DMS79 (cell line): ENCODE data around the gene NUP188.
A peak's percentile ranks its signal among the peaks of the same experiment; 100 is the strongest.

Experiments
- DNase-seq: peaks from one replicate; lab custom pipeline; 2025; lab: John Stamatoyannopoulos, UW

The NUP188 gene

DNA sequence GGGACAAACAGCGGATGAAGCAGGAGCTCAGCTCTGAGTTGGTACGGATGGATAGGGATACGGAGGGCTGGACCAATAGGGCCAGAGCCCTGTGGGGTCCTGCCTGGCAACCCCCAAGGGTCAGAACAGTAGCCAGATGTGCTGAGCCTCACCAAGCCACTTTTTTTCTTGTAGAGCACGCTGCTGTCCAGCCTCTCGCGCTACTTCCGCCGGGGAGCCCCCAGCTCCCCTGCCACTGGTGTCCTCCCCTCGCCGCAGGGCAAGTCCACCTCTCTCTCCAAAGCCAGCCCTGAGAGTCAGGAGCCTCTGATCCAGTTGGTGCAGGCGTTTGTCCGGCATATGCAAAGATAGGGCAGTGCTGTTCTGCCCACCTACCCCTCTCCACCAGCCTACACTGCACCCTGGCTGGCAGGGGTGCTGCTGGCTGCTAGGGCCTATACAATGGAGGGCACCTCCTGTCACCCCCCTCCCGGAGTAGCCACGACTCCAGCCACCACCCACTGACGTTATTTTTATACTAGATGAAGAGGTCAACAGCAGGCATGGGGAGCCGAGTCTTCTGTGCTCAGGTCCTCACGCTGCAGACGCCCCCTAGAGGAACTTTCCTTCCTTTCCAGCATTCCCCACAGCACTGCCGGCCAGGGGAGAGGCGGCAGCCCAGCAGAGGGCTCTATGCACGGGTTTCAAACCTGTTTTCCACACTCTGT is 59.0 kb downstream of the NUP188 start:
- DNase-seq = peak; percentile 6

DNA sequence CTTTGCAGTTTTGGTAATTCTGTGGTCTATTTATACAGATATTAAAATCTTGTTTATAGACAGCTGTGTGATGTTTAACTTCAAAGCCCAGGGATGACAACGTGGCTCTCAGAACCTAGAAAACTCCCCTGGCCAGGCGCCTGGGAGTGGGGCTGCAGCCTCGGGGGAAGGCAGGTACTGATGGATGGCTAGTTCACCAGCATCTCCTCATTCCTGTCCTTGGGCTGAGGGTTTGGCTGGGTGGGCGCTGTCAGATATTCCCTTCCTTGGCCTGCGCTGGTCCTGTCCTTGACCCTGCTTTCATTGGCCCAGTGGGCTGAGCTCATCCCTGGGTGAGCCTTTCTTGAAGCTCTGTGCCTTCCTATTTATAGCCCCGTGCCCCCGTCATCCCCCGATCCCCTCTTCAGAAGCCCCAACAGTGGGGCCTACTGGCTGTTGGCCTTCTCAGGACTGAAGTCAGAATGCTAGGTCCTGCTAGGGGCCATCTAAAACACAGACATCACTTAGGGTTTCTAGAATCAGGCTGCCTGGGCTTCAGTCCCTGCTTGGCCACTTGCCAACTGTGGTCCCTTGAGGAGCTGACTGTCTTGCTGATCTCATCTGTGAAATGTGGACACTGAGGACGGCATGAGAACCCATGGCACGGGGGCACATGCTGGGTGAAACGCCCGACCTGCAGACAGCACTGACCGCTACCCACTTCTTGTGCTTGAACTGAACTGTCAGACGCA is 59.7 kb downstream of the NUP188 start:
- DNase-seq = no peak

DNA sequence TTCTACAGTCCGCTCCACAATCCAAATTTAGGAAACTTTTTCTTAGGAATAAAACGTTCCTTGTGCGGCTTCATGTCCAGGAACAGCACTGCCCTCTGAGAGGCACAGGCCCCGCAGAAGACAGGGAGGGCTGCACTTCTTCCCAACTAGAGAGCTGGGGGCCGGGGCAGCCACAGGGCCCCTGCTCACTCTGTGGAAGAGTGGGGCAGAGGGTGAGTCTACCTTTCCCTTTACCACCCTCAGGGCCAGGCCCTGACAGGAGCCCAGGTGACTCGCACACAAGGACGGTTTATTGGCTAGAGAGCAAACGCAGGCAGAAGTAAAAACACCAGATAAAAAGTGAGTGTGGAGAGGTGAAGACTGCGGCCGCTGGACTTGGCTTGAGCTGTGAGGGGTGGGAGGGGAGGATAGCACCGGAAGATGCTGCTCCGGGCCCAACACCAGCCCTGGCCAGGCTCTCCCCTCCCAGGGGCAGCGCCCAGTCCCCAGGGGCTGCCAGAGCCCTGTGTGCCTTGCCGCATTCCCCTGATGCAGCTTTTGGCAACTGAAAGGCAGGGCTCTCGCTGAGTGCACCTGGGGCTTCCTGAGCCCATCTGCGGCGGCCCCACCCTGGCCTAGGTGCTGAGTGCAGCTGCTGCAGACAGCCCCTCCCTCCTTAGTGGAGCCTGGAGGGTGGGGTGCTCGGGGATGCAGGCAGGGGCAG is 60.4 kb downstream of the NUP188 start:
- no peak for DNase-seq

DNA sequence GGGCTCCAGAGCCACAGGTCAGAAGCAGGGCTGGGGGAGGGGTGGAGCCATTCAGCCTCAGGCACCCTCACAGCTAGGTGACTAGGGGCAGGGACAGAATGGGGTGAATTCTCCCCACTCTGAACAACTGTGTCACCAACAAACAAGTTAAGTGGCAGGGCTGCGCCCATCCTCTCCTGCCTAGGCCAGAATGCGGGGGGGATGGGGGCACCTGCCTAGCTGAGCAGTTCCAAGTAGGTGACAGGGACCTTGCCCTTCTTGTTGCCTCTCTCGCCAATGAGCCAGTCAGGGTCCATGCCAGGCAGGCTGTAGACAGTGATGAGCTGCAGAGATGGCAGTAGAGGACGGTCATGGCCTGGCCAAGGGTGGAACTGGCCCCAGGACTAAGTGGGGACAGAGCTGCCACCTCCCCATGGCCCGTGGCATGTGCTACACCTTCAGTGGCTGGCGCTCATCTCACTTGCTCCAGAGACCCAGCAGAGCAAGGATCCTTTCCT is 61.0 kb downstream of the NUP188 start:
- no peak for DNase-seq

GRCh38 chr9:129008986-129009583 is 61.6 kb downstream of the NUP188 start:
- no peak for DNase-seq

DNA sequence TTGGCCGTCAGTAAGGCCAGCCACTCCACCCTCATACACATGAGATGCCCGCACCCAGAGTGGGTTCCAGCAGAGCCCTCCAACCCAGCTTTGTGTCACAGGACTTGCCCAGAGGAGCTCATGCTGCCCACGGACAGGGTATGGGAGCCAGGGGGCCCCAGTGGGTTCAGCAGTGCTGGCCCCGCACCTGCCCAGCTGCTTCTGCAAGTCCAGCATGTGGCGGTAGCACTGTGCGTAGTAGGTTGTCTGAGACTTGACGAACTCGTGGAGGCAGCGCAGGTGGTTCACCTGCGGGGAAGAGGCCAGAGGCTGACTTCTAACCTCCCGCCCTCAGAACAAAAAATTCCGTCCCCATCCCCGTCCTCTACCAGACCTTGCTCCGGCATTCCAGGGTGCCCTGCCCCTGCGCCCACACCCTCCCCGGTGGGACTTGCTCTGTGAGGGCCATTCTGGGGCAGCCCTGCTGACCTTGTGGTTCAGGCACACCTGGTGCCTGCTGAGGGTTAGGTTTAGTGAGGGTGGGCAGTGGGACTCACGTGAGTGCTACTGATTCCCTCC is 62.2 kb downstream of the NUP188 start:
- no peak for DNase-seq

DNA sequence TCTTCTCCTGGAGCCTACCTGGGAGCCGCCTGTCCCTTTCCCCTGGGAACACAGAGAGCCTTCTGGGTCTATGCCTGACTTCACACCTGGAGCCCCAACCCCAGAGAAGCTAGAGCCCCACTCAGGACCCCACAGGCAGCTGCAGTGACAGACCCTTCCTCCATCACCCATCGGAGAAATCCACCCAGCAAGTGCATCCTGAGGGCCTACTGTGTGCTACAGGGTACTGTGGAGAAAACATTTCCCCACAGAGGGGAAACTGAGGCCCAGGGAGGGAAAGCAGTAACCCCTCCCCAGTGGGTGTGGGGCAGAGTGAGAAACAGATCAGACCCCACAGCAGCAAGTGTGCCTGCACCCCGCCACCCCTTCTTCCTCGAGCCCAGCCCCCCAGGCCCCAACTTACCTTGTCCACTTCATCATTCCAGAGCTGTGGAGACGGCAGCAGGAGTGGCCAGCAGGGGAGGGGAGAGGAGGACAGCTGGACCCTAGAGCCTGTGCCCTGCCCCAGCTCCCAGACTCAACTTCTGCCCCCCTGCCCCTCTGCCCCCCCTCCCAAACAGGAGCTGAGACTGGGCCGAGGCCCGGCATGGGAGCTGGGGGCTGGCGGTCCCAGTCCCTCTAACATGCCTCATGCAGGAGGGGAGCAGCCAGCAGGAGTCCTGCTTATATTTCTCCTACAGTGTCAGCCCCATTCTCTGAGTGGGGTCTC is 62.9 kb downstream of the NUP188 start:
- no peak for DNase-seq

- DNase-seq = no peak
Observed at GRCh38 chr9:129011170-129011569, 63.7 kb downstream of the NUP188 start.

DNA sequence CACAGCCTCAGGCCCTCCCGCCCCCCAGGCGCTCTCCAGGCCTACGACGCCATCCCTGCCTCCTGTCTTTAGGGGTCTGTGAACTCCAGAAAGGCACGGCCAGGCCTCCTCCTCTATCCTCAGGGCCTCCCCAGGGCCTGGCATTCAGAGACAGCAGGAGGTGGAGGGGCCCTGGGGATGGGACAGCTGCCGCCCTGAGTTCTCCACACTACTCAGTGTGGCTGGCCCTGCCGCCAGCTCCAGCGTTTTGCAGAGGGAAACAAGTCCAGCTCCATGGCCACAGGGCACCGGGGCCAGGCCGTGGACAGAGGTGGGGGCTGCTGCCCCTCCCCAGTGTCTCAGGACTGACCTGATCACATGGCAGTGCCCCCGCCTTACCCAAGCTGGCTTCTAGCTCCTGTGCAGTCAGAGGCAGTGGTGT is 64.3 kb downstream of the NUP188 start:
- no peak for DNase-seq

DNA sequence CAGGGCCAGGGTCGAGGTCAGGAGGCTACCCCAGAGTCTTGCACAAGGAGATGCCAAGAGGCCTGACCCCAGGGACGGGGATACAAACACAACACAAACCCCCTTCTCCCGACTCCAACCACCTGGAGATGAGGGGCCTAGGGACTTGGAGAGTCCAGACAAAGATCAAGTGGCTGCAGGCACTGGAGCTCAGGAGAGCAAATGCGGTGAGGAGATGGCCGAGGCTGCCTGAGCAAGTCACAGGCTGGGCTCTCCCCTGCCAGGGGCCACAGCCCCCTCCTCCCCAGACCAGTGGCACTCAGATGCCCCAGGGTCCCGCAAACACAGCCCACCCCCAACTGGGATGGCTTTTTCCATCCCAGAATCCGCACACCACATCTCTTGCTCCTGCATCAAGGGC is 64.8 kb downstream of the NUP188 start:
- DNase-seq = no peak

GRCh38 chr9:129012893-129013448 is 65.5 kb downstream of the NUP188 start:
- DNase-seq = no peak

- DNase-seq = no peak
Observed at GRCh38 chr9:129013674-129014073, 66.2 kb downstream of the NUP188 start.

- no peak for DNase-seq
Observed at GRCh38 chr9:129014124-129014523, 66.6 kb downstream of the NUP188 start.

DNA sequence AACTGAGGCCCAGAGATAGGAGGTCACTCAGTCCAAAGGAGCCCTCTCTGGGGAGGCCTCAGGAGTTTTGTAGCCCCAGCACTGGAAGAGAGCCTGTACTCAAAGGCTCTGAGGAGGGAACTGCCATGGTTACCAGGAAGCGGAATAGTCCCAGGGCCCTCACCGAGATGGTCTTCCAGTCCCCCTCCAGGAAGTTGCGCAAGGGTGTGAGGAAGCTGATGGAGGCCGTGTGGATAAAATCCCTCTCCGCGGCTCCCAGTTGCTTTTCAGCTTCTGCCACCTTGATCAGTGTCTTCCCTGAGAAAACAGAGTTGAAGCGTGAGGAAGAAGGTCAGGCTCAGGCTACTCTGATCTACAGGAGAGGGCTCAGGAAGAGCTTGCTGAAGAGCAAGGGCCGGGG is 67.1 kb downstream of the NUP188 start:
- no peak for DNase-seq

DNA sequence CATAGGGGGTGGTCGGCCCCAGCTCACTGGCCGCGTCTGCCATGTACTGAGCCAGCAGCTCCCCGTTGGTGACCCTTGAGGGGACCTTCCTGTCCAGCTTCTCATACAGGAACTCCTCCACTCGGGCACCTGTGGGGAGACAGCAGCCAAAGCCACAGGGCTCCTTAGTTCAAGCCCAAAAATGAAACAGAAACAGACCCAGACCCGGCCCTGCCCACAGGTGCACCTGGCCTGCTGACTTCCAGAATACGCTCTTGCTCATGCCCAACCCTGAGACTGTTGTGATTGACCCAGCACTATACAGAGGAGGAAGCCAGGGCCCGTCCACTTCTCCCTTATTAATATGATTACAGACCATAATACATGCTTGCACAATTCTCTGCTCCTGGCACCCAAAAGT is 73.6 kb downstream of the NUP188 start:
- DNase-seq = no peak

DNA sequence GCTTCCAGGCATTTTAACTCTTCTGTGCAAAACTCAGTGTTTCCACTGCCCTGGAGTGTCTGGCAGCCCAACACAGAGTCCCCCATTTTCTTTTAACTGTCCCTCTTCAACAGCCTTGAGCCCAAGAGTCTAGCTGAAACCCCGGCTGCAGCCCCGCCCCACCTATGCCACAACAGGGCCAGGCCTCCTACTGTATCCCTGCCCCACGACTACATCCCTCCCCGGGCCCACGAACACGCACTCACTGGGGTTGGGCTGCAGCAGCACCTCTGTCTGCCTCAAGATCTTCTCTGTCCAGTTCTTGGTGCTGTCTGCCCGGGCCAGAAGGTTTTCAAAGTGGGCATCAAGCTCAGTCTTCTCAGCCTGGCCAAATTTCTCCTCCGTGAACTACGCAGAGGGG is 74.5 kb downstream of the NUP188 start:
- no peak for DNase-seq

DNA sequence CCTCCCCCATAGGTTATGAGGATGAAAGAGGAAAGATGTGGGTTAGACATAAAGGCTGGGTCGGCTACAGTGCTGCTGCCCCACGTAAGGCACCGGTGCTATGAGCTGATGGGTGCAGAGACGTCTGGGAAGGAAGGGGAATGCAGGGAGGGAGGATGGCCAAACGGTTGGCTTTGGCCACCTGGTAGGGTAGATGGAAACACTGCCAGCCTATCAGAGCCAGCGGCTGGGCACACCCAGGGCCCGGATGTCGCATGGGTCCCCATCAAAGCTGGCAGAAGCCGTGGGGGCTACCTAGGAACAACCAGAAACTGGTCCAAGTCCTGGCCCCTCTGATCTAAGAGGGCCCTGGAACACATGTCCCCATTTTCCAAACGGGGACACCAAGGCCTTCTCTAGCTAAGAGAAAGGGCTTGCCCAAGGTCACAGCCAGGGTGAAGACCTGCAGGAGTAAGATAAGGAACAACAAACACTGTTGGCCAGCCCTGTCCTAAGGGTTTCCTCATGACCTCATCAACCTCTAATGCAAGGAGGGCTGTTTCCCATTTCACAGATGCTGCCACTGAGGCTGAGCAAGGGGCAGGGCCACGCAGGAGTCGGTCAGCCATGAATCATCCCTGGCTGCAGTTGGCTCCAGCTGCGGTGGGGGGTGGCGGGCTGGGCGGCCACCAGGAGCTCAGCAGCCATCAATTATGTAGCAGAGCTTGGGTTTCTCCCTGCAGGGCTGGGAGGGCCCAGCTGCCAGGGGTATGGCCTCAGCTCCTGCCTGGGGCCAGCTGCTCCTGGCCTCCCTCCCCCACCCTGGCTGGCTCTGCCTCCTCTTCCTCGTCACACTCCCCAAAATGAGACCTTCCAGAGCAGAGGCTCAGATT is 75.8 kb downstream of the NUP188 start:
- no peak for DNase-seq

DNA sequence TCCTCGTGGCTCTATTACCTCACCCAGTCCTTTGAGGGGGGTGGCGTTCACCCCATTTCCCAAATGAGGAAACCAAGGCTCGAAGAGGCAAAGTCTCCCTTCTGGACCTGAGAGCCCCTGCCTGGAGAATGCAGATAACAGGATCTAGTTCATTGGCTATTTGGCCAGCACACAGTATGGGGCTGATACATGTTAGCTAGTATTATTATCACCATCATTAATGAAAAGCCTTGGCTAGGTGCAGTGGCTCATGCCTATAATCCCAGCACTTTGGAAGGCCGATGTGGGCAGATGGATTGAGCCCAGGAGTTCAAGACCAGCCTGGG is 76.4 kb downstream of the NUP188 start:
- DNase-seq = no peak

- peak; percentile 56 for DNase-seq
Observed at GRCh38 chr9:129026442-129027223, 79.1 kb downstream of the NUP188 start.
